OCI-LY3 (cell line): ENCODE data around the gene SPIN1.

Experiments
- H2AFZ ChIP-seq: fragments of 200-600, 300-600 bp; shearing (Covaris generic); 2 replicates; pipeline ENCODE4 v1.6.0; 2014; ENCODE audit warnings: antibody characterized with exemption, low read depth, low read length
- H3K27ac ChIP-seq: fragments of 200-600, 300-600 bp; sonication (generic); 2 replicates; pipeline ENCODE4 v1.5.1; 2014; ENCODE audit warnings: mild to moderate bottlenecking, low read length, moderate library complexity, mixed read lengths
- H3K27me3 ChIP-seq: fragments of 200-600, 300-600 bp; sonication (generic); 2 replicates; pipeline ENCODE4 v1.6.1; 2014; ENCODE audit warnings: low read depth, low read length, mixed read lengths
- H3K36me3 ChIP-seq: fragments of 200-600, 300-600 bp; sonication (generic); replicated peaks from 2 replicates; pipeline ENCODE3; 2014; ENCODE audit warnings: low read depth, low read length, mixed read lengths
- H3K4me1 ChIP-seq: fragments of 300-600, 200-600 bp; sonication (generic); 2 replicates; pipeline ENCODE4 v1.6.1; 2014; ENCODE audit warnings: low read length, mixed read lengths
- H3K4me2 ChIP-seq: fragments of 200-600, 300-600 bp; sonication (generic); 2 replicates; pipeline ENCODE4 v1.6.1; 2014; ENCODE audit warnings: low read length, mixed read lengths
- H3K4me3 ChIP-seq: fragments of 300-600, 200-600 bp; sonication (generic); 2 replicates; pipeline ENCODE4 v1.5.1; 2014; ENCODE audit warnings: antibody characterized with exemption, mild to moderate bottlenecking, low read length, moderate library complexity
- H3K79me2 ChIP-seq: fragments of 300-600, 200-600 bp; shearing (Covaris generic); 2 replicates; pipeline ENCODE4 v1.6.1; 2014; ENCODE audit warnings: mild to moderate bottlenecking, low read length, mixed read lengths
- H3K9ac ChIP-seq: fragments of 300-600, 200-600 bp; shearing (Covaris generic); 2 replicates; pipeline ENCODE4 v1.6.0; 2014; ENCODE audit warnings: mild to moderate bottlenecking, low read length, moderate library complexity
- H3K9me3 ChIP-seq: fragments of 200-600, 300-600 bp; shearing (Covaris generic); 2 replicates; pipeline ENCODE4 v1.6.1; 2014; ENCODE audit warnings: low read length, mixed read lengths; ENCODE audit not compliant: insufficient read depth
- H4K20me1 ChIP-seq: fragments of 200-600, 300-600 bp; sonication (generic); 2 replicates; pipeline ENCODE4 v1.6.1; 2016; ENCODE audit warnings: low read length, mixed read lengths; ENCODE audit not compliant: insufficient read depth
- EZH2phosphoT487 ChIP-seq: fragments of 200-600 bp; shearing (Covaris generic); IDR thresholded peaks from 2 replicates; pipeline ENCODE4 v1.6.1; 2018; ENCODE audit warnings: antibody characterized with exemption, mixed run types, low read depth
- TF ChIP-seq, protein P1 (sequence below): fragments of 200-600, 300-600 bp; sonication (generic); IDR thresholded peaks from 2 replicates; pipeline ENCODE4 v1.5.1; 2014; ENCODE audit warnings: antibody characterized with exemption, low read length, low read depth

SPIN1 gene

GRCh38 chr9:88363661-88364060 lies 24.6 kb upstream of the SPIN1 start:
- Histone ChIP-seq H3K4me3 (no peak overlapping the region), H3K4me1 (no peaks in the 10 kb centered on the region), H2AFZ (no peak overlapping the region), H3K27ac (no peak overlapping the region), H4K20me1 (no peaks in the 10 kb centered on the region), H3K9ac (no peak overlapping the region), H3K9me3 (no peaks in the 10 kb centered on the region), H3K36me3 (no peaks in the 10 kb centered on the region), H3K79me2 (no peaks in the 10 kb centered on the region), H3K27me3 (no peaks in the 10 kb centered on the region), H3K4me2 (no peak overlapping the region)
- no peak for TF ChIP-seq EZH2phosphoT487
- TF ChIP-seq, protein P1, sequence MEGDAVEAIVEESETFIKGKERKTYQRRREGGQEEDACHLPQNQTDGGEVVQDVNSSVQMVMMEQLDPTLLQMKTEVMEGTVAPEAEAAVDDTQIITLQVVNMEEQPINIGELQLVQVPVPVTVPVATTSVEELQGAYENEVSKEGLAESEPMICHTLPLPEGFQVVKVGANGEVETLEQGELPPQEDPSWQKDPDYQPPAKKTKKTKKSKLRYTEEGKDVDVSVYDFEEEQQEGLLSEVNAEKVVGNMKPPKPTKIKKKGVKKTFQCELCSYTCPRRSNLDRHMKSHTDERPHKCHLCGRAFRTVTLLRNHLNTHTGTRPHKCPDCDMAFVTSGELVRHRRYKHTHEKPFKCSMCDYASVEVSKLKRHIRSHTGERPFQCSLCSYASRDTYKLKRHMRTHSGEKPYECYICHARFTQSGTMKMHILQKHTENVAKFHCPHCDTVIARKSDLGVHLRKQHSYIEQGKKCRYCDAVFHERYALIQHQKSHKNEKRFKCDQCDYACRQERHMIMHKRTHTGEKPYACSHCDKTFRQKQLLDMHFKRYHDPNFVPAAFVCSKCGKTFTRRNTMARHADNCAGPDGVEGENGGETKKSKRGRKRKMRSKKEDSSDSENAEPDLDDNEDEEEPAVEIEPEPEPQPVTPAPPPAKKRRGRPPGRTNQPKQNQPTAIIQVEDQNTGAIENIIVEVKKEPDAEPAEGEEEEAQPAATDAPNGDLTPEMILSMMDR, result no peak

GRCh38 chr9:88364706-88365105 lies 23.5 kb upstream of the SPIN1 start:
- TF ChIP-seq, protein P1, result no peak
- TF ChIP-seq EZH2phosphoT487, result no peak
- H3K9me3 ChIP-seq, result no peaks in the 10 kb centered on the region
- no peak overlapping the region for H3K9ac ChIP-seq
- H3K4me1 ChIP-seq, result no peaks in the 10 kb centered on the region
- no peak overlapping the region for H2AFZ ChIP-seq
- no peaks in the 10 kb centered on the region for H3K36me3 ChIP-seq
- no peaks in the 10 kb centered on the region for H3K27me3 ChIP-seq
- no peak overlapping the region for H3K4me3 ChIP-seq
- no peaks in the 10 kb centered on the region for H4K20me1 ChIP-seq
- H3K79me2 ChIP-seq, result no peaks in the 10 kb centered on the region
- no peak overlapping the region for H3K4me2 ChIP-seq
- no peak overlapping the region for H3K27ac ChIP-seq

- H3K36me3 ChIP-seq, result no peaks in the 10 kb centered on the region
- H3K27ac ChIP-seq, result no peak overlapping the region
- TF ChIP-seq EZH2phosphoT487, result no peak
- TF ChIP-seq, protein P1, result no peak
- no peaks in the 10 kb centered on the region for H4K20me1 ChIP-seq
- H3K9me3 ChIP-seq, result no peaks in the 10 kb centered on the region
- H3K4me2 ChIP-seq, result no peak overlapping the region
- no peak overlapping the region for H3K4me3 ChIP-seq
- no peaks in the 10 kb centered on the region for H3K4me1 ChIP-seq
- H3K27me3 ChIP-seq, result no peaks in the 10 kb centered on the region
- H3K9ac ChIP-seq, result no peak overlapping the region
- H3K79me2 ChIP-seq, result no peaks in the 10 kb centered on the region
- no peak overlapping the region for H2AFZ ChIP-seq
These were observed 17.9 kb upstream of the SPIN1 start for GRCh38 chr9:88370346-88370745.

DNA sequence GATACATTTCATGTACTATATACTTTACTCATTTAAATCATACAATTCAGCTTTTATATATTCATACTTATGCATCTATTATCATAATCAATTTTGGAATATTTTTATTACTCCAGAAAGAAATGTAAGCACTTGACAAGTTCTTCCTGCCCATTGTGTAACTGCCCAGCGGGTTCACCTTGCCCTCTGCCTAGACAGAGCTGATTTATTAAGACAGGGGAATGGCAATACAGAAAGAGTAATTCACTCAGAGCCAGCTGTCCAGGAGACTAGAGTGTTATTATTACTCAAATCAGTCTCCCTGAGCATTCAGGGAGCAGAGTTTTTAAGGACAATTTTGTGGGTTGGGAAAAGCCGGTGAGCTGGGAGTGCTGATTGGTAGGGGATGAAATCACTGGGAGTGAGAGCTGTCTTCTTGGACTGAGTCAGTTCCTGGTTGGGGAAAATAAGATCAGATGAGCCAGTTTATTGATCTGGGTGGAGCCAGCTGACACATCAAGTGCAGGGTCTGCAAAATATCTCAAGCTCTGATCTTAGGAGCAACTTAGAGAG lies 16.1 kb upstream of the SPIN1 start:
- Histone ChIP-seq H3K4me3 (no peak overlapping the region), H3K9me3 (no peaks in the 10 kb centered on the region), H3K36me3 (no peaks in the 10 kb centered on the region), H2AFZ (no peak overlapping the region), H3K4me1 (no peaks in the 10 kb centered on the region), H3K27ac (no peak overlapping the region), H3K79me2 (no peaks in the 10 kb centered on the region), H3K9ac (no peak overlapping the region), H4K20me1 (no peaks in the 10 kb centered on the region), H3K27me3 (no peaks in the 10 kb centered on the region), H3K4me2 (no peak overlapping the region)
- no peak for TF ChIP-seq EZH2phosphoT487
- TF ChIP-seq, protein P1, result no peak
